Fibroblast of lung (primary cell): ENCODE measurements around the gene CALN1. TPM values are rescaled to one million over a fixed set of nuclear protein-coding genes. Genes with fewer than 3 reads are reported as not detected.

Experiments used
- DNase-seq, 2 donors: peaks; one replicate each; pipeline versions ENCODE4 v3.0.0 to v3.0.0-alpha.2; 2010; ENCODE audit warnings: low read depth in 2 of 2
- H2AFZ ChIP-seq: 2 replicates; pipeline ENCODE4 v1.5.1; 2012; ENCODE audit warnings: low read length, control low read depth, inconsistent platforms
- H3K27ac ChIP-seq: 2 replicates; pipeline ENCODE4 v1.5.1; 2011; ENCODE audit warnings: low read length, control low read depth; ENCODE audit not compliant: insufficient read depth
- H3K27me3 ChIP-seq: 2 replicates; pipeline ENCODE4 v1.5.1; 2011; ENCODE audit warnings: mild to moderate bottlenecking, low read length; ENCODE audit not compliant: control insufficient read depth, insufficient read depth
- H3K36me3 ChIP-seq: 2 replicates; pipeline ENCODE4 v1.5.1; 2011; ENCODE audit warnings: low read length; ENCODE audit not compliant: control insufficient read depth, insufficient read depth
- H3K4me1 ChIP-seq: 2 replicates; pipeline ENCODE4 v1.5.1; 2011; ENCODE audit warnings: low read length; ENCODE audit not compliant: control insufficient read depth, insufficient read depth; ENCODE audit errors: extremely low read depth
- H3K4me2 ChIP-seq: 2 replicates; pipeline ENCODE4 v1.5.1; 2011; ENCODE audit warnings: low read length, control low read depth; ENCODE audit not compliant: insufficient read depth; ENCODE audit errors: extremely low read depth
- H3K4me3 ChIP-seq, 4 experiments: fragments of 200-600 bp in 1 of 4; sonication (generic) in 1 of 4; replicated peaks in 1 of 4; 2 replicates each; pipeline ENCODE4 v1.5.1; 2011 to 2016; ENCODE audit warnings: low read length in 4 of 4, low read depth in 3 of 4, mild to moderate bottlenecking in 3 of 4, control low read depth in 2 of 4, inconsistent platforms in 1 of 4, mixed read lengths in 1 of 4; ENCODE audit not compliant: insufficient read depth in 1 of 4; ENCODE audit errors: control extremely low read depth in 1 of 4
- H3K79me2 ChIP-seq: 2 replicates; pipeline ENCODE4 v1.5.1; 2012; ENCODE audit warnings: mild to moderate bottlenecking, low read length, inconsistent platforms; ENCODE audit not compliant: control insufficient read depth, insufficient read depth
- H3K9ac ChIP-seq: 2 replicates; pipeline ENCODE4 v1.5.1; 2011; ENCODE audit warnings: mild to moderate bottlenecking, low read length, control low read depth; ENCODE audit not compliant: insufficient read depth
- H3K9me3 ChIP-seq: 2 replicates; pipeline ENCODE4 v1.5.1; 2012; ENCODE audit warnings: low read depth, low read length; ENCODE audit not compliant: control insufficient read depth, insufficient read depth
- H4K20me1 ChIP-seq: 2 replicates; pipeline ENCODE4 v1.5.1; 2011; ENCODE audit warnings: low read length; ENCODE audit not compliant: control insufficient read depth, insufficient read depth; ENCODE audit errors: extremely low read depth
- CTCF ChIP-seq, 2 donors: IDR thresholded peaks in 1 of 2; conservative IDR thresholded peaks in 1 of 2; 1 replicate in 1 of 2; 2 replicates in 1 of 2; pipeline ENCODE4 v1.5.1; 2011 to 2012; ENCODE audit warnings: low read length in 2 of 2, control low read depth in 1 of 2, inconsistent platforms in 1 of 2, low read depth in 1 of 2, mild to moderate bottlenecking in 1 of 2
- EZH2 ChIP-seq: IDR thresholded peaks from 2 replicates; pipeline ENCODE4 v1.5.1; 2012; ENCODE audit warnings: low read length, control low read depth, mild to moderate bottlenecking; ENCODE audit errors: missing control alignments
- polyA plus RNA-seq, 2 donors: library from polyadenylated mRNA; depleted of rRNA in 1 of 2; stranded (reverse) in 1 of 2; unstranded in 1 of 2; fragments of >200 nt; gene quantifications; 2 replicates each; pipeline ENCODE4 v1.2.1, GENCODE V29; 2011 to 2012; ENCODE audit warnings: missing spikeins in 1 of 2
- total RNA-seq: library from RNA; depleted of rRNA; stranded (reverse); fragments of >200 nt; gene quantifications from 2 replicates; pipeline ENCODE4 v1.2.1, GENCODE V29; 2014

The CALN1 gene
- total and polyA plus RNA-seq, 2 donors (not counting 1 experiment from before 2014, with no cell fraction given): not detected

DNA sequence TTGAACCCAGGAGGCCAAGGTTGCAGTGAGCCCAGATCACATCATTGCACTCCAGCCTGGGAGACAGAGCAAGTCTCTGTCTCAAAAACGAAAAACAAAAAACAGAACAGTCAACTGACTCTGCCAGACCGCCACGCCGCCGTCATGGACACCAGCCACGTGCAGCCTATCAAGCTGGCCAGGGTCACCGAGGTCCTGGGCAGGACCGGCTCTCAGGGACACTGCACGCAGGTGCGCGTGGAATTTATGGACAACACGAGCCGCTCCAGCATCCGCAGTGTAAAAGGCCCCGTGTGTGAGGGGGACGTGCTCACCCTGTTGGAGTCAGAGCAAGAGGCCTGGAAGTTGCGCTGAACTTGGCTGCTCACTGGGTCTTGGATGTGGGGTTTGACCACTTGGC, 470.0 kb downstream of the CALN1 start:
- Histone ChIP-seq H3K9me3 (no peaks in the 10 kb centered on the region), H3K36me3 (no peaks in the 10 kb centered on the region), H4K20me1 (no peaks in the 10 kb centered on the region), H3K9ac (no peak overlapping the region), H3K79me2 (no peaks in the 10 kb centered on the region), H3K4me1 (no peaks in the 10 kb centered on the region), H3K27ac (no peak overlapping the region), H2AFZ (no peak overlapping the region), H3K27me3 (no peaks in the 10 kb centered on the region), H3K4me2 (no peak overlapping the region), H3K4me3 (no peak overlapping the region)
- DNase-seq: no peak
- TF ChIP-seq EZH2: no peak
- TF ChIP-seq CTCF (conservative IDR thresholded peaks at IDR 0.05 in 1 of 2, IDR thresholded peaks at IDR 0.05 in 1 of 2; ENCODE audit: low read depth in 1 of 2, low read length in 2 of 2): no peak

DNA sequence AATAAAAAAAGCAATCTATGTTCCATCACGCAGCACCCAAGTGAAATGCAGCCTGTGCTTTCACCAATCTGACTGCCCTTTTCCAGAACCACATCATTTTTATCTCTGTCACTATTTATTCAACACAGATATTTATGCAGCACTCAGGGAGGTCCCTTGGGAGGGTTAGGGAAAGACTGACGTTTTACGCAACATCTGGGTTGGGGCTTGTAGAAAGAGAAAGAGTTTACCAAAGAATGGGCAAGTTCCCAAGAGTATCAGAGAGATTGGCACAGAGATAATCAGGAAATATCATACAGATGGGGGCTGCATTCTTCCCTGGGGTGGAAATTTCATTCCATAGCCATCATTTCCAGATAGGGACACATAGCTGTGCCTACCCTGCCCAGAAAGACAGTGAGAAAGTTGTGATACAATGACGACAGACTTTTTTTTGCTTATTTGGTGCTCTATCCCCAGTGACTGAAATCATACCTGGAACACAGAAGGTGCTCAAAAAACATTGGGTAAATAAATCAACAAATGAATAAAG, 474.2 kb downstream of the CALN1 start:
- no peak overlapping the region for H2AFZ ChIP-seq
- no peaks in the 10 kb centered on the region for H3K27me3 ChIP-seq
- H4K20me1 ChIP-seq: no peaks in the 10 kb centered on the region
- no peaks in the 10 kb centered on the region for H3K79me2 ChIP-seq
- no peaks in the 10 kb centered on the region for H3K4me1 ChIP-seq
- H3K4me2 ChIP-seq: no peak overlapping the region
- H3K9ac ChIP-seq: no peak overlapping the region
- no peak overlapping the region for H3K27ac ChIP-seq
- H3K4me3 ChIP-seq: no peak overlapping the region
- no peak for TF ChIP-seq EZH2
- no peak for TF ChIP-seq CTCF (conservative IDR thresholded peaks at IDR 0.05 in 1 of 2, IDR thresholded peaks at IDR 0.05 in 1 of 2; ENCODE audit: low read depth in 1 of 2, low read length in 2 of 2)
- DNase-seq: no peak
- H3K36me3 ChIP-seq: no peaks in the 10 kb centered on the region
- no peaks in the 10 kb centered on the region for H3K9me3 ChIP-seq

GRCh38 chr7:71935674-71936073, 476.5 kb downstream of the CALN1 start:
- H3K79me2 ChIP-seq: no peaks in the 10 kb centered on the region
- H3K4me2 ChIP-seq: no peak overlapping the region
- no peaks in the 10 kb centered on the region for H3K9me3 ChIP-seq
- H3K27me3 ChIP-seq: no peaks in the 10 kb centered on the region
- H3K9ac ChIP-seq: no peak overlapping the region
- no peak overlapping the region for H2AFZ ChIP-seq
- DNase-seq: no peak
- no peaks in the 10 kb centered on the region for H4K20me1 ChIP-seq
- H3K4me1 ChIP-seq: no peaks in the 10 kb centered on the region
- H3K27ac ChIP-seq: no peak overlapping the region
- TF ChIP-seq CTCF (conservative IDR thresholded peaks at IDR 0.05 in 1 of 2, IDR thresholded peaks at IDR 0.05 in 1 of 2; ENCODE audit: low read depth in 1 of 2, low read length in 2 of 2): no peak
- TF ChIP-seq EZH2: no peak
- H3K4me3 ChIP-seq: no peak overlapping the region
- H3K36me3 ChIP-seq: no peaks in the 10 kb centered on the region
